ENCODE measurements around the gene ARHGAP28.

GRCh38 chr18:6711467-6711866 is 18.0 kb upstream of the ARHGAP28 start:
- TF ChIP-seq POU2F2 (IDR thresholded peaks at IDR 0.05; ENCODE audit: low read depth, low read length) (no peak), POLR2A (IDR thresholded peaks at IDR 0.05; ENCODE audit: low read depth, low read length) (no peak)

All from GM12891 (cell line).